ENCODE measurements around the gene RAB30.
"Not testable (repeated sequence)": the region's sequence is repeated elsewhere in the genome, so short reads cannot be mapped to it uniquely, and the experiment has no call there.

RAB30 gene

GRCh38 chr11:83035070-83035854 is 36.4 kb downstream of the RAB30 start:
- DNase-seq, result no peak

- no peak for DNase-seq
Observed at GRCh38 chr11:83034673-83035014, 37.1 kb downstream of the RAB30 start.

GRCh38 chr11:83033972-83034672 is 37.6 kb downstream of the RAB30 start:
- DNase-seq, result no peak

GRCh38 chr11:83033371-83033770 is 38.3 kb downstream of the RAB30 start:
- no peak for DNase-seq

GRCh38 chr11:83031127-83031526 is 40.6 kb downstream of the RAB30 start:
- DNase-seq, result no peak

- no peak for DNase-seq
Observed at GRCh38 chr11:83027794-83028193, 43.9 kb downstream of the RAB30 start.

- DNase-seq, result no peak
Observed at GRCh38 chr11:83027289-83027688, 44.4 kb downstream of the RAB30 start.

- no peak for DNase-seq
Observed at GRCh38 chr11:83026229-83026628, 45.5 kb downstream of the RAB30 start.

GRCh38 chr11:83025267-83025704 is 46.4 kb downstream of the RAB30 start:
- DNase-seq, result no peak

GRCh38 chr11:83024270-83024854 is 47.3 kb downstream of the RAB30 start:
- no peak for DNase-seq

- no peak for DNase-seq
Observed at GRCh38 chr11:83023410-83023809, 48.3 kb downstream of the RAB30 start.

GRCh38 chr11:83021780-83022125 is 49.9 kb downstream of the RAB30 start:
- no peak for DNase-seq

- DNase-seq, result no peak
Observed at GRCh38 chr11:83020942-83021779, 50.5 kb downstream of the RAB30 start.

GRCh38 chr11:83019888-83020579 is 51.7 kb downstream of the RAB30 start:
- no peak for DNase-seq

GRCh38 chr11:83014951-83015350 is 56.7 kb downstream of the RAB30 start:
- no peak for DNase-seq

GRCh38 chr11:83012168-83013067 is 59.3 kb downstream of the RAB30 start:
- DNase-seq, result no peak

GRCh38 chr11:83011333-83012167 is 60.1 kb downstream of the RAB30 start:
- no peak for DNase-seq

GRCh38 chr11:83009999-83010398 is 61.7 kb downstream of the RAB30 start:
- DNase-seq, result no peak

- DNase-seq, result not testable (repeated sequence)
Observed at GRCh38 chr11:83009136-83009535, 62.6 kb downstream of the RAB30 start.

GRCh38 chr11:83008581-83008923 is 63.1 kb downstream of the RAB30 start:
- DNase-seq, result no peak
